Fibroblast of the aortic adventitia (primary cell): Measurements from ENCODE around the gene FNTB. TPM values are rescaled to one million over a fixed set of nuclear protein-coding genes. Genes with fewer than 3 reads are reported as not detected.

Experiments
- DNase-seq: peaks from one replicate; pipeline ENCODE4 v3.0.0-alpha.2; 2010; ENCODE audit warnings: low read depth
- H3K4me3 ChIP-seq: 2 replicates; pipeline ENCODE4 v1.5.1; 2011; ENCODE audit warnings: low read depth, mild to moderate bottlenecking, control low read depth, low read length, moderate library complexity
- CTCF ChIP-seq: IDR thresholded peaks from 2 replicates; pipeline ENCODE4 v1.5.1; 2011; ENCODE audit warnings: mild to moderate bottlenecking, low read length, control low read depth, inconsistent platforms; ENCODE audit not compliant: insufficient read depth
- total RNA-seq: library from RNA; depleted of rRNA; stranded (reverse); fragments of >200 nt; gene quantifications from 2 replicates; pipeline ENCODE4 v1.2.3, GENCODE V29; 2012; ENCODE audit warnings: low replicate concordance

Gene FNTB
- total RNA-seq, 1 donor, result 19.3 TPM

GRCh38 chr14:64974563-64974962 lies 12.1 kb upstream of the FNTB start:
- no peak for DNase-seq
- no peak for TF ChIP-seq CTCF
- no peak overlapping the region for H3K4me3 ChIP-seq

- DNase-seq, result peak; percentile 54
Measured at GRCh38 chr14:64979336-64980074, 7.2 kb upstream of the FNTB start.

GRCh38 chr14:64983439-64984310 lies 3.0 kb upstream of the FNTB start:
- peak; percentile 80 for DNase-seq
- H3K4me3 ChIP-seq, result peak overlapping the region; percentile 32
- peak; percentile 69 for TF ChIP-seq CTCF

More at GRCh38 chr14:64979336-64980074, 7.2 kb upstream of the FNTB start:
- H3K4me3 ChIP-seq, result no peak overlapping the region
- TF ChIP-seq CTCF, result no peak

GRCh38 chr14:64987438-64987767 lies 708 bp downstream of the FNTB start:
- no peak for DNase-seq
- no peak for TF ChIP-seq CTCF
- peak overlapping the region; percentile 99 for H3K4me3 ChIP-seq

- H3K4me3 ChIP-seq, result no peak overlapping the region
- DNase-seq, result no peak
- no peak for TF ChIP-seq CTCF
Measured at GRCh38 chr14:64990296-64990695, 3.6 kb downstream of the FNTB start.

- DNase-seq, result no peak
- TF ChIP-seq CTCF, result no peak
- no peak overlapping the region for H3K4me3 ChIP-seq
Measured at GRCh38 chr14:64990939-64991338, 4.2 kb downstream of the FNTB start.
